T-cell (primary cell): Measurements from ENCODE around the gene SDHAF3. TPM values are rescaled to one million over a fixed set of nuclear protein-coding genes. Genes with fewer than 3 reads are reported as not detected.
"Not testable (repeated sequence)": the region's sequence is repeated elsewhere in the genome, so short reads cannot be mapped to it uniquely, and the experiment has no call there.

Experiments used
- ATAC-seq, 4 experiments: fragments of 200-7000 bp in 3 of 4; fragments of 150-1000 bp in 1 of 4; cut with Tn5 transposase; replicated peaks in 1 of 4; 1 replicate in 3 of 4; 2 replicates in 1 of 4; pipeline ENCODE4 v1.10.0; 2021; ENCODE audit warnings: moderate library complexity in 3 of 4, mild to moderate bottlenecking in 2 of 4, moderate number of reproducible peaks in 1 of 4
- CTCF ChIA-PET, 2 donors: fragments of 300-600 bp; sonication (Branson Sonifier 250); formaldehyde crosslinking; loops; one replicate each; lab custom pipeline; 2022; ENCODE audit warnings: antibody characterized with exemption in 2 of 2; lab: Charles Lee
- POLR2A ChIA-PET, 2 donors: fragments of 300-600 bp; sonication (Branson Sonifier 250); formaldehyde crosslinking; loops; one replicate each; lab custom pipeline; 2022; ENCODE audit warnings: antibody characterized with exemption in 2 of 2; lab: Charles Lee
- DNase-seq, 35 experiments: peaks; one replicate each; pipeline versions ENCODE4 v3.0.0 to v3.0.0-alpha.2; 2013 to 2023
- H3K27ac ChIP-seq: one replicate; pipeline ENCODE4 v1.5.1; 2013; ENCODE audit warnings: low read length
- H3K27me3 ChIP-seq, 2 experiments: replicated peaks in 1 of 2; 1 replicate in 1 of 2; 2 replicates in 1 of 2; pipeline versions ENCODE4 v1.6.1 to v1.7.0; 2013; ENCODE audit warnings: low read length in 1 of 2, mixed read lengths in 1 of 2; ENCODE audit not compliant: control insufficient read depth in 2 of 2, insufficient read depth in 2 of 2; ENCODE audit errors: extremely low read depth in 1 of 2
- H3K36me3 ChIP-seq, 2 donors: 1 replicate in 1 of 2; 2 replicates in 1 of 2; pipeline versions ENCODE4 v1.6.1 to v1.7.0; 2013; ENCODE audit warnings: low read length in 1 of 2; ENCODE audit not compliant: control insufficient read depth in 2 of 2, insufficient read depth in 1 of 2; ENCODE audit errors: extremely low read depth in 1 of 2
- H3K4me1 ChIP-seq, 2 experiments: 1 replicate in 1 of 2; 2 replicates in 1 of 2; pipeline versions ENCODE4 v1.6.1 to v1.7.0; 2013; ENCODE audit warnings: low read length in 2 of 2, mixed read lengths in 1 of 2; ENCODE audit not compliant: insufficient read depth in 2 of 2, control insufficient read depth in 1 of 2; ENCODE audit errors: extremely low read depth in 1 of 2
- H3K4me3 ChIP-seq, 2 donors: 1 replicate in 1 of 2; 2 replicates in 1 of 2; pipeline versions ENCODE4 v1.5.1 to v1.7.0; 2013; ENCODE audit warnings: mild to moderate bottlenecking in 2 of 2, low read length in 1 of 2, moderate library complexity in 1 of 2; ENCODE audit not compliant: control insufficient read depth in 1 of 2; ENCODE audit errors: extremely low read depth in 1 of 2
- H3K9me3 ChIP-seq: 2 replicates; pipeline ENCODE4 v1.7.0; 2013
- H3K27ac Mint-ChIP-seq, 2 donors: one replicate each; pipeline ENCODE4 v1.8.0; 2020 to 2021; ENCODE audit warnings: mild to moderate bottlenecking in 2 of 2, mixed read lengths in 2 of 2
- H3K27me3 Mint-ChIP-seq, 2 donors: one replicate each; pipeline ENCODE4 v1.8.0; 2021 to 2022; ENCODE audit warnings: mixed read lengths in 2 of 2
- H3K36me3 Mint-ChIP-seq: one replicate; pipeline ENCODE4 v1.8.0; 2021; ENCODE audit warnings: mixed read lengths
- H3K4me1 Mint-ChIP-seq, 3 donors: one replicate each; pipeline ENCODE4 v1.8.0; 2020 to 2022; ENCODE audit warnings: mixed read lengths in 3 of 3, mild to moderate bottlenecking in 1 of 3
- H3K4me3 Mint-ChIP-seq, 3 donors: one replicate each; pipeline ENCODE4 v1.8.0; 2020 to 2022; ENCODE audit warnings: mild to moderate bottlenecking in 3 of 3, mixed read lengths in 3 of 3, moderate library complexity in 3 of 3
- H3K9me3 Mint-ChIP-seq, 3 donors: one replicate each; pipeline ENCODE4 v1.8.0; 2020 to 2022; ENCODE audit warnings: mixed read lengths in 3 of 3
- WGBS: methylation state at CpG from one replicate; pipeline ENCODE4 v1.1.5; 2013; ENCODE audit warnings: missing lambda C conversion rate; ENCODE audit not compliant: insufficient coverage; 5-methylcytosine and 5-hydroxymethylcytosine counted together
- total RNA-seq, 35 experiments: library from RNA in 6 of 35; stranded (reverse) in 6 of 35; fragments of 120-200 nt in 1 of 35; gene quantifications; one replicate each; pipeline versions ENCODE4 v1.2.1 to v1.2.4 and lab custom pipeline; 2013 to 2026

SDHAF3 gene
- total RNA-seq, 5 donors from 2014 or later (not counting 1 experiment from before 2014, with no cell fraction given) = 11.1 to 15.3 (median 12.0) TPM

GRCh38 chr7:97187067-97187466 is 69.6 kb downstream of the SDHAF3 start:
- WGBS = 100% methylated on average over 1 of the region's 1 CpG
- ATAC-seq (no peak), DNase-seq (no peak)
- Mint-ChIP-seq H3K4me1 (no peaks in the 10 kb centered on the region), H3K9me3 (no peaks in the 10 kb centered on the region), H3K27me3 (peaks cover 9 to 22% of the 10 kb centered on the region in 2 donors), H3K4me3 (no peak overlapping the region), H3K36me3 (peaks cover 23% of the 10 kb centered on the region), H3K27ac (no peak overlapping the region)
- Histone ChIP-seq H3K27ac (no peak overlapping the region), H3K9me3 (no peaks in the 10 kb centered on the region), H3K27me3 (no peaks in the 10 kb centered on the region), H3K4me3 (no peak overlapping the region), H3K36me3 (peaks cover 0 to 8% of the 10 kb centered on the region in 2 donors), H3K4me1 (no peaks in the 10 kb centered on the region)
- CTCF ChIA-PET = no interaction called here
- POLR2A ChIA-PET = no interaction called here

DNA sequence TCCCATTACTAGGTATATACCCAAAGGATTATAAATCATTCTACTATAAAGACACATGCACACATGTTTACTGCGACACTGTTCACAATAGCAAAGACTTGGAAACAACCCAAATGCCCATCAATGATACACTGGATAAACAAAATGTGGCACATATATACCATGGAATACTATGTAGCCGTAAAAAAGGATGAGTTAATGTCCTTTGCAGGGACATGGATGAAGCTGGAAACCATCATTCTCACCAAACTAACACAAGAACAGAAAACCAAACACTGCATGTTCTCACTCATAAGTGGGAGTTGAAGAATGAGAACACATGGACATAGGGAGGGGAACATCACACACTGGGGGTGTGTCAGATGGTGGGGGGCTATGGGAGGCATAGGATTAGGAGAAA is 78.7 kb downstream of the SDHAF3 start:
- H3K9me3 ChIP-seq, H3K27ac Mint-ChIP-seq, H3K4me1 Mint-ChIP-seq, H3K4me1 ChIP-seq, H3K36me3 ChIP-seq, ATAC-seq, H3K4me3 ChIP-seq, H3K27ac ChIP-seq, H3K4me3 Mint-ChIP-seq, POLR2A ChIA-PET, H3K36me3 Mint-ChIP-seq, DNase-seq: not testable (repeated sequence)
- no CpG with 5 or more reads among the region's 2 CpGs for WGBS
- H3K27me3 ChIP-seq = peaks cover 0 to 13% of the 10 kb centered on the region in 2 experiments
- Mint-ChIP-seq H3K27me3 (peaks cover 19 to 30% of the 10 kb centered on the region in 2 donors), H3K9me3 (peaks cover 0 to 11% (median 0%) of the 10 kb centered on the region in 3 donors)
- CTCF ChIA-PET = interaction anchor here in 1 of 2 donors (0.6 kb wide), 1 partner anchor 1263 kb away, joined by 4 read pairs; no protein-coding TSS in a partner anchor

DNA sequence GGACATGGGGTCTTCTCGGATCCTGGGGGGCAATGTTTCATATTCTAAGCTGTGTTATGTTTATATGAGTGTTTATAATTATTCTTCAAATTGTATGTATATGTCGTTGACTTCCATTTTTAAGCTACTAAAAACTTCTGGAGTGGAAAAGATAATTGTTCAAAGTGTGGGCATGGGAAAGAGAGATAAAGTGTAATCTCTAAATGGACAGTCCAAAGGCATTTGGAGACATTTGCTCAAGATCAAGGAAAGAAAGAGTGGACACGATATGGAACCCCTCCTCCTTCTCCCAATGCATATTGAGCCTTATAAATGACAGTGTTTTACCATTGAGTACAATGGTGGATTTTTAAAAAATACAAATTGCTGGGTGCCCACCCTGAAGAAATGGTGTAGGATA is 81.1 kb downstream of the SDHAF3 start:
- H3K27me3 ChIP-seq = peaks cover 0 to 9% of the 10 kb centered on the region in 2 experiments
- no CpG with 5 or more reads among the region's 3 CpGs for WGBS
- no peak for DNase-seq
- Mint-ChIP-seq H3K4me3 (no peak overlapping the region), H3K27me3 (peaks cover 17 to 26% of the 10 kb centered on the region in 2 donors), H3K4me1 (no peaks in the 10 kb centered on the region), H3K36me3 (no peaks in the 10 kb centered on the region), H3K9me3 (peaks cover 0 to 11% (median 0%) of the 10 kb centered on the region in 3 donors), H3K27ac (no peak overlapping the region)
- H3K27ac ChIP-seq = no peak overlapping the region
- H3K9me3 ChIP-seq = no peaks in the 10 kb centered on the region
- ChIA-PET CTCF (no interaction called here), POLR2A (no interaction called here)
- no peak for ATAC-seq
- no peak overlapping the region for H3K4me3 ChIP-seq
- H3K36me3 ChIP-seq = no peaks in the 10 kb centered on the region
- H3K4me1 ChIP-seq = no peaks in the 10 kb centered on the region

DNA sequence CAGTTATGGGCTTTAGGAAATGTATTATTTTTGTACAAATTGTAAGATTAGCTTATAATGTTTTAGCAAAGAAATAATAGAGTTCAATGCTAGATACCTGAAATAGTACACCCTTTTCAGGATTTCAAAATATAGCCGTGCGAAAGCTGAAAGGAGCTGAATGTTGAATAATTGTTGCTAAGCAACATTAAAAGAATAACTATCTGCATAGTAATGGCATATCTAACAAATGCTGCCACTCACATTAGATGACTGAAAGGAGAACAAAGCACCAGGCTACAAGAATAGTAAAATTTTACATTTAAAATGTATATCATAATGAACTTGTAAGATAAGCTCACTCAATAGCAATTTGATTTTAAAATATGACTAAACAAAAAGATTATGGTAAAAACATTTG is 82.5 kb downstream of the SDHAF3 start:
- Mint-ChIP-seq H3K27ac (no peak overlapping the region), H3K27me3 (peaks cover 12 to 27% of the 10 kb centered on the region in 2 donors), H3K36me3 (no peaks in the 10 kb centered on the region), H3K4me1 (no peaks in the 10 kb centered on the region), H3K9me3 (peaks cover 0 to 11% (median 3%) of the 10 kb centered on the region in 3 donors), H3K4me3 (no peak overlapping the region)
- Histone ChIP-seq H3K27me3 (peaks cover 0 to 5% of the 10 kb centered on the region in 2 experiments), H3K36me3 (no peaks in the 10 kb centered on the region), H3K4me3 (no peak overlapping the region), H3K4me1 (no peaks in the 10 kb centered on the region), H3K9me3 (no peaks in the 10 kb centered on the region), H3K27ac (no peak overlapping the region)
- ATAC-seq = no peak
- ChIA-PET CTCF (no interaction called here), POLR2A (no interaction called here)
- WGBS = no CpG with 5 or more reads among the region's 2 CpGs
- no peak for DNase-seq

DNA sequence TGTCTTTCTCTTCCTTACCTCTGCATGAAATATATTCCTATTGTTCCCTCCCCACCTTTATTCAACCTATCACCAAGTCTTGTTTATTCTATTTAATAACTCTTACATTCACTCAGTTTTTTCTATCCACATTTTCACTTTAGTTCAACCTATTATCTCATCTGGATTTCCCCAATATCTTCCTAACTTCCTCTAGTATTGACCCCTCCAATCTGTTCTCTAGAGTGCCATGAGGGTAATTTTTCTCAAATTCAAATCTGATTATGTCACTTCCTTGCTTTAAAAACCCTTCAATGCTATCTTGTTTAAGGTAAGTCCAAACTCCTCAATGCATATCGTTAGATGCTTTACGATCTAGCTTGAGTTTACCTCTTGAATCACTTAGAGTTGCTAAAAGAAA is 86.5 kb downstream of the SDHAF3 start:
- Mint-ChIP-seq H3K27ac (no peak overlapping the region), H3K27me3 (peaks cover 4 to 13% of the 10 kb centered on the region in 2 donors)

GRCh38 chr7:97204821-97205220 is 87.3 kb downstream of the SDHAF3 start:
- H3K4me1 ChIP-seq = no peaks in the 10 kb centered on the region
- H3K36me3 ChIP-seq = no peaks in the 10 kb centered on the region
- Mint-ChIP-seq H3K36me3 (no peaks in the 10 kb centered on the region), H3K27ac (no peak overlapping the region), H3K27me3 (peaks cover 4 to 13% of the 10 kb centered on the region in 2 donors), H3K4me3 (no peak overlapping the region), H3K4me1 (no peaks in the 10 kb centered on the region), H3K9me3 (peaks cover 0 to 3% (median 0%) of the 10 kb centered on the region in 3 donors)
- WGBS = 81% methylated on average over 2 of the region's 3 CpGs
- H3K4me3 ChIP-seq = no peak overlapping the region
- H3K27me3 ChIP-seq = peaks cover 0 to 5% of the 10 kb centered on the region in 2 experiments
- CTCF ChIA-PET = interaction anchor here in 1 of 2 donors (0.7 kb wide), 1 partner anchor 1509 kb away, joined by 3 read pairs; no protein-coding TSS in a partner anchor
- H3K27ac ChIP-seq = no peak overlapping the region
- H3K9me3 ChIP-seq = no peaks in the 10 kb centered on the region
- POLR2A ChIA-PET = no interaction called here
- DNase-seq (no peak), ATAC-seq (no peak)

More for the DNA sequence above, 86.5 kb downstream of the SDHAF3 start:
- peaks cover 0 to 5% of the 10 kb centered on the region in 2 experiments for H3K27me3 ChIP-seq
- H3K27ac ChIP-seq = no peak overlapping the region
- H3K4me1 Mint-ChIP-seq = no peaks in the 10 kb centered on the region
- no peaks in the 10 kb centered on the region for H3K36me3 Mint-ChIP-seq
- no peak overlapping the region for H3K4me3 Mint-ChIP-seq
- no CpG with 5 or more reads among the region's 2 CpGs for WGBS
- H3K9me3 Mint-ChIP-seq = peaks cover 0 to 3% (median 0%) of the 10 kb centered on the region in 3 donors
- DNase-seq (no peak), ATAC-seq (no peak)
- H3K4me1 ChIP-seq = no peaks in the 10 kb centered on the region
- CTCF ChIA-PET = interaction anchor here in 1 of 2 donors (0.7 kb wide), 1 partner anchor 20 kb away, joined by 4 read pairs; no protein-coding TSS in a partner anchor
- H3K9me3 ChIP-seq = no peaks in the 10 kb centered on the region
- no peaks in the 10 kb centered on the region for H3K36me3 ChIP-seq
- H3K4me3 ChIP-seq = no peak overlapping the region
- POLR2A ChIA-PET = interaction anchor here in 1 of 2 donors (0.6 kb wide), 1 partner anchor 226 kb away, joined by 3 read pairs; no protein-coding TSS in a partner anchor
